ENCODE measurements around the gene MOV10L1. TPM values are rescaled to one million over a fixed set of nuclear protein-coding genes. Genes with fewer than 3 reads are reported as not detected.

Gene MOV10L1
- total RNA-seq, 2 experiments from 2014 or later, result 0.22 to 1.1 TPM

- H3K79me2 ChIP-seq (ENCODE audit: insufficient read depth, low read depth, low read length), result no peaks in the 10 kb centered on the region
- intact Hi-C loops (cut with micrococcal nuclease; ENCODE audit: unreplicated experiment), result no loop called here
- no peak overlapping the region for H3K4me3 ChIP-seq (ENCODE audit: low read depth, low read length, poor library complexity, severe bottlenecking)
- no peak overlapping the region for H3K27ac ChIP-seq (ENCODE audit: low read depth, low read length, poor library complexity, severe bottlenecking)
- ChIA-PET POLR2A (interaction anchor here (0.5 kb wide), 1 partner anchor 421 kb away, joined by 3 read pairs; no protein-coding TSS in a partner anchor), CTCF (ENCODE audit: unreplicated experiment) (no interaction called here)
- no peaks in the 10 kb centered on the region for H3K9me2 ChIP-seq (ENCODE audit: insufficient read depth, low read length)
- no peaks in the 10 kb centered on the region for H4K20me1 ChIP-seq (ENCODE audit: insufficient read depth, low read length)
- peaks cover 26% of the 10 kb centered on the region for H3K4me1 ChIP-seq (ENCODE audit: insufficient read depth, low read length, poor library complexity, severe bottlenecking)
- no TSS peak for BruUV-seq (replicated peaks)
- no peak for TF ChIP-seq EZH2phosphoT487 (IDR thresholded peaks at IDR 0.05; ENCODE audit: borderline replicate concordance, low read depth, low read length)
- no peak overlapping the region for H3K4me2 ChIP-seq (ENCODE audit: low read length)
- H3K9me3 ChIP-seq (ENCODE audit: low read length), result no peaks in the 10 kb centered on the region
- no peaks in the 10 kb centered on the region for H3K36me3 ChIP-seq (ENCODE audit: insufficient read depth, low read length)
- H2AFZ ChIP-seq (ENCODE audit: low read length), result no peak overlapping the region
- DNase-seq (ENCODE audit: low spot score), result no peak
These were observed 11.6 kb upstream of the MOV10L1 start for GRCh38 chr22:50078246-50078645.

GRCh38 chr22:50078761-50079160 lies 11.0 kb upstream of the MOV10L1 start:
- no peak overlapping the region for H3K27ac ChIP-seq (ENCODE audit: low read depth, low read length, poor library complexity, severe bottlenecking)
- ChIA-PET CTCF (ENCODE audit: unreplicated experiment) (no interaction called here), POLR2A (interaction anchor here (0.5 kb wide), 1 partner anchor 422 kb away, joined by 3 read pairs; no protein-coding TSS in a partner anchor)
- H3K4me3 ChIP-seq (ENCODE audit: low read depth, low read length, poor library complexity, severe bottlenecking), result no peak overlapping the region
- no peaks in the 10 kb centered on the region for H3K9me2 ChIP-seq (ENCODE audit: insufficient read depth, low read length)
- peaks cover 26% of the 10 kb centered on the region for H3K4me1 ChIP-seq (ENCODE audit: insufficient read depth, low read length, poor library complexity, severe bottlenecking)
- no peak overlapping the region for H3K4me2 ChIP-seq (ENCODE audit: low read length)
- H2AFZ ChIP-seq (ENCODE audit: low read length), result no peak overlapping the region
- intact Hi-C loops (cut with micrococcal nuclease; ENCODE audit: unreplicated experiment), result no loop called here
- no peak for DNase-seq (ENCODE audit: low spot score)
- H4K20me1 ChIP-seq (ENCODE audit: insufficient read depth, low read length), result no peaks in the 10 kb centered on the region
- no TSS peak for BruUV-seq (replicated peaks)
- H3K9me3 ChIP-seq (ENCODE audit: low read length), result no peaks in the 10 kb centered on the region
- no peaks in the 10 kb centered on the region for H3K79me2 ChIP-seq (ENCODE audit: insufficient read depth, low read depth, low read length)
- TF ChIP-seq EZH2phosphoT487 (IDR thresholded peaks at IDR 0.05; ENCODE audit: borderline replicate concordance, low read depth, low read length) (no peak), CTCF (conservative IDR thresholded peaks at IDR 0.05; ENCODE audit: low read length) (no peak)
- H3K36me3 ChIP-seq (ENCODE audit: insufficient read depth, low read length), result no peaks in the 10 kb centered on the region

- TF ChIP-seq EZH2phosphoT487 (IDR thresholded peaks at IDR 0.05; ENCODE audit: borderline replicate concordance, low read depth, low read length) (no peak), CTCF (conservative IDR thresholded peaks at IDR 0.05; ENCODE audit: low read length) (no peak)
- Histone ChIP-seq H3K4me2 (ENCODE audit: low read length) (no peak overlapping the region), H3K36me3 (ENCODE audit: insufficient read depth, low read length) (no peaks in the 10 kb centered on the region), H4K20me1 (ENCODE audit: insufficient read depth, low read length) (no peaks in the 10 kb centered on the region), H3K4me3 (ENCODE audit: low read depth, low read length, poor library complexity, severe bottlenecking) (no peak overlapping the region), H2AFZ (ENCODE audit: low read length) (no peak overlapping the region), H3K79me2 (ENCODE audit: insufficient read depth, low read depth, low read length) (no peaks in the 10 kb centered on the region), H3K9me3 (ENCODE audit: low read length) (no peaks in the 10 kb centered on the region), H3K27ac (ENCODE audit: low read depth, low read length, poor library complexity, severe bottlenecking) (no peak overlapping the region), H3K4me1 (ENCODE audit: insufficient read depth, low read length, poor library complexity, severe bottlenecking) (peaks cover 26% of the 10 kb centered on the region), H3K9me2 (ENCODE audit: insufficient read depth, low read length) (no peaks in the 10 kb centered on the region)
- intact Hi-C loops (cut with micrococcal nuclease; ENCODE audit: unreplicated experiment), result no loop called here
- no peak for DNase-seq (ENCODE audit: low spot score)
- no TSS peak for BruUV-seq (replicated peaks)
- POLR2A ChIA-PET, result interaction anchor here (1.2 kb wide), 1 partner anchor 19 kb away, joined by 3 read pairs; no protein-coding TSS in a partner anchor
- CTCF ChIA-PET (ENCODE audit: unreplicated experiment), result no interaction called here
These were observed 9.7 kb upstream of the MOV10L1 start for GRCh38 chr22:50080077-50080465.
